ENCODE measurements around the gene BCAS3. TPM values are rescaled to one million over a fixed set of nuclear protein-coding genes. Genes with fewer than 3 reads are reported as not detected.

BCAS3 gene
- total RNA-seq, 1 donor from 2014 or later = 22.6 TPM

GRCh38 chr17:61390479-61390791, 712.8 kb downstream of the BCAS3 start:
- no peak for TF ChIP-seq CTCF (IDR thresholded peaks at IDR 0.05)
- Mint-ChIP-seq H3K27me3 (ENCODE audit: low read depth) (no peaks in the 10 kb centered on the region), H3K27ac (ENCODE audit: unreplicated experiment) (no peak overlapping the region), H3K9me3 (ENCODE audit: low read depth) (no peaks in the 10 kb centered on the region), H3K4me3 (ENCODE audit: unreplicated experiment) (no peak overlapping the region), H3K36me3 (ENCODE audit: low read depth) (no peaks in the 10 kb centered on the region), H3K4me1 (ENCODE audit: low read depth) (peaks cover 7% of the 10 kb centered on the region)
- no peak for DNase-seq (ENCODE audit: low spot score)

GRCh38 chr17:61391595-61392291, 714.1 kb downstream of the BCAS3 start:
- no peaks in the 10 kb centered on the region for H3K27me3 Mint-ChIP-seq (ENCODE audit: low read depth)
- peaks cover 7% of the 10 kb centered on the region for H3K4me1 Mint-ChIP-seq (ENCODE audit: low read depth)
- DNase-seq (ENCODE audit: low spot score) = no peak
- H3K27ac Mint-ChIP-seq (ENCODE audit: unreplicated experiment) = no peak overlapping the region
- H3K4me3 Mint-ChIP-seq (ENCODE audit: unreplicated experiment) = no peak overlapping the region
- no peaks in the 10 kb centered on the region for H3K36me3 Mint-ChIP-seq (ENCODE audit: low read depth)
- TF ChIP-seq CTCF (IDR thresholded peaks at IDR 0.05) = no peak
- H3K9me3 Mint-ChIP-seq (ENCODE audit: low read depth) = no peaks in the 10 kb centered on the region

GRCh38 chr17:61392679-61393078, 715.0 kb downstream of the BCAS3 start:
- Mint-ChIP-seq H3K9me3 (ENCODE audit: low read depth) (no peaks in the 10 kb centered on the region), H3K4me1 (ENCODE audit: low read depth) (peaks cover 10% of the 10 kb centered on the region), H3K4me3 (ENCODE audit: unreplicated experiment) (no peak overlapping the region), H3K27me3 (ENCODE audit: low read depth) (no peaks in the 10 kb centered on the region), H3K27ac (ENCODE audit: unreplicated experiment) (no peak overlapping the region), H3K36me3 (ENCODE audit: low read depth) (no peaks in the 10 kb centered on the region)
- TF ChIP-seq CTCF (IDR thresholded peaks at IDR 0.05) = no peak
- DNase-seq (ENCODE audit: low spot score) = no peak

- Mint-ChIP-seq H3K9me3 (ENCODE audit: low read depth) (no peaks in the 10 kb centered on the region), H3K4me1 (ENCODE audit: low read depth) (peaks cover 17% of the 10 kb centered on the region), H3K27ac (ENCODE audit: unreplicated experiment) (no peak overlapping the region), H3K4me3 (ENCODE audit: unreplicated experiment) (no peak overlapping the region), H3K27me3 (ENCODE audit: low read depth) (peaks cover 7% of the 10 kb centered on the region), H3K36me3 (ENCODE audit: low read depth) (no peaks in the 10 kb centered on the region)
- TF ChIP-seq CTCF (IDR thresholded peaks at IDR 0.05) = peak; percentile 52
- DNase-seq (ENCODE audit: low spot score) = no peak
These were observed 715.9 kb downstream of the BCAS3 start for GRCh38 chr17:61393550-61393903.

GRCh38 chr17:61393904-61394629, 716.4 kb downstream of the BCAS3 start:
- no peak for DNase-seq (ENCODE audit: low spot score)
- Mint-ChIP-seq H3K9me3 (ENCODE audit: low read depth) (no peaks in the 10 kb centered on the region), H3K4me1 (ENCODE audit: low read depth) (peaks cover 20% of the 10 kb centered on the region), H3K4me3 (ENCODE audit: unreplicated experiment) (no peak overlapping the region), H3K27me3 (ENCODE audit: low read depth) (peaks cover 8% of the 10 kb centered on the region), H3K27ac (ENCODE audit: unreplicated experiment) (no peak overlapping the region), H3K36me3 (ENCODE audit: low read depth) (no peaks in the 10 kb centered on the region)
- TF ChIP-seq CTCF (IDR thresholded peaks at IDR 0.05) = peak; percentile 14
